ENCODE data around the gene CDX1. TPM values are rescaled to one million over a fixed set of nuclear protein-coding genes. Genes with fewer than 3 reads are reported as not detected.

The CDX1 gene
- total RNA-seq, 2 donors from 2014 or later, result not detected

GRCh38 chr5:150211156-150212030, 44.8 kb downstream of the CDX1 start:
- DNase-seq, result peak; percentile 88
- Mint-ChIP-seq H3K27me3 (ENCODE audit: insufficient read depth) (peaks cover 32% of the 10 kb centered on the region), H3K27ac (peak overlapping the region; percentile 55), H3K36me3 (ENCODE audit: low read depth) (no peaks in the 10 kb centered on the region), H3K4me3 (no peak overlapping the region), H3K9me3 (no peaks in the 10 kb centered on the region), H3K4me1 (peaks cover 18% of the 10 kb centered on the region)
- Histone ChIP-seq H3K4me1 (ENCODE audit: control insufficient read depth, insufficient read depth, low read length) (no peaks in the 10 kb centered on the region), H3K27ac (ENCODE audit: low read depth, low read length) (no peak overlapping the region), H3K4me3 (ENCODE audit: low read length) (no peak overlapping the region), H3K36me3 (ENCODE audit: control insufficient read depth, insufficient read depth, low read length) (no peaks in the 10 kb centered on the region), H3K9ac (ENCODE audit: extremely low read depth, low read length, poor library complexity, severe bottlenecking) (no peak overlapping the region), H3K27me3 (ENCODE audit: control insufficient read depth, insufficient read depth, low read length, poor library complexity, severe bottlenecking) (no peaks in the 10 kb centered on the region), H3K9me3 (ENCODE audit: control insufficient read depth, low read length) (no peaks in the 10 kb centered on the region)
- TF ChIP-seq CTCF (conservative IDR thresholded peaks at IDR 0.05), result no peak
- 67 to 69% methylated on average over 8 to 14 of the region's 15 CpGs for WGBS, 2 experiments (ENCODE audit: insufficient coverage in 1 of 2, insufficient read length in 1 of 2)

- Mint-ChIP-seq H3K4me3 (no peak overlapping the region), H3K4me1 (peaks cover 18% of the 10 kb centered on the region), H3K9me3 (no peaks in the 10 kb centered on the region), H3K27me3 (ENCODE audit: insufficient read depth) (peaks cover 46% of the 10 kb centered on the region), H3K27ac (no peak overlapping the region), H3K36me3 (ENCODE audit: low read depth) (no peaks in the 10 kb centered on the region)
- H3K9ac ChIP-seq (ENCODE audit: extremely low read depth, low read length, poor library complexity, severe bottlenecking), result no peak overlapping the region
- H3K27me3 ChIP-seq (ENCODE audit: control insufficient read depth, insufficient read depth, low read length, poor library complexity, severe bottlenecking), result peaks cover 13% of the 10 kb centered on the region
- H3K27ac ChIP-seq (ENCODE audit: low read depth, low read length), result no peak overlapping the region
- TF ChIP-seq CTCF (conservative IDR thresholded peaks at IDR 0.05), result no peak
- no peak for DNase-seq
- no peaks in the 10 kb centered on the region for H3K4me1 ChIP-seq (ENCODE audit: control insufficient read depth, insufficient read depth, low read length)
- no peaks in the 10 kb centered on the region for H3K36me3 ChIP-seq (ENCODE audit: control insufficient read depth, insufficient read depth, low read length)
- H3K4me3 ChIP-seq (ENCODE audit: low read length), result no peak overlapping the region
- 78 to 83% methylated on average over 4 to 6 of the region's 6 CpGs for WGBS, 2 experiments (ENCODE audit: insufficient coverage in 1 of 2, insufficient read length in 1 of 2)
- no peaks in the 10 kb centered on the region for H3K9me3 ChIP-seq (ENCODE audit: control insufficient read depth, low read length)
Observed at GRCh38 chr5:150213530-150213929, 47.0 kb downstream of the CDX1 start.

GRCh38 chr5:150214289-150214688, 47.7 kb downstream of the CDX1 start:
- no peak overlapping the region for H3K27ac ChIP-seq (ENCODE audit: low read depth, low read length)
- Mint-ChIP-seq H3K4me1 (peaks cover 18% of the 10 kb centered on the region), H3K36me3 (ENCODE audit: low read depth) (no peaks in the 10 kb centered on the region), H3K4me3 (no peak overlapping the region), H3K27me3 (ENCODE audit: insufficient read depth) (peaks cover 46% of the 10 kb centered on the region), H3K27ac (no peak overlapping the region), H3K9me3 (no peaks in the 10 kb centered on the region)
- 70 to 85% methylated on average over 2 to 7 of the region's 7 CpGs for WGBS, 2 experiments (ENCODE audit: insufficient coverage in 1 of 2, insufficient read length in 1 of 2)
- no peaks in the 10 kb centered on the region for H3K9me3 ChIP-seq (ENCODE audit: control insufficient read depth, low read length)
- no peaks in the 10 kb centered on the region for H3K4me1 ChIP-seq (ENCODE audit: control insufficient read depth, insufficient read depth, low read length)
- H3K27me3 ChIP-seq (ENCODE audit: control insufficient read depth, insufficient read depth, low read length, poor library complexity, severe bottlenecking), result peaks cover 13% of the 10 kb centered on the region
- peak; percentile 36 for TF ChIP-seq CTCF (conservative IDR thresholded peaks at IDR 0.05)
- no peak overlapping the region for H3K9ac ChIP-seq (ENCODE audit: extremely low read depth, low read length, poor library complexity, severe bottlenecking)
- no peaks in the 10 kb centered on the region for H3K36me3 ChIP-seq (ENCODE audit: control insufficient read depth, insufficient read depth, low read length)
- no peak for DNase-seq
- H3K4me3 ChIP-seq (ENCODE audit: low read length), result no peak overlapping the region
